Measurements from ENCODE around the gene TIPARP.
A peak's percentile ranks its signal among the peaks of the same experiment; 100 is the strongest.

Gene TIPARP, protein sequence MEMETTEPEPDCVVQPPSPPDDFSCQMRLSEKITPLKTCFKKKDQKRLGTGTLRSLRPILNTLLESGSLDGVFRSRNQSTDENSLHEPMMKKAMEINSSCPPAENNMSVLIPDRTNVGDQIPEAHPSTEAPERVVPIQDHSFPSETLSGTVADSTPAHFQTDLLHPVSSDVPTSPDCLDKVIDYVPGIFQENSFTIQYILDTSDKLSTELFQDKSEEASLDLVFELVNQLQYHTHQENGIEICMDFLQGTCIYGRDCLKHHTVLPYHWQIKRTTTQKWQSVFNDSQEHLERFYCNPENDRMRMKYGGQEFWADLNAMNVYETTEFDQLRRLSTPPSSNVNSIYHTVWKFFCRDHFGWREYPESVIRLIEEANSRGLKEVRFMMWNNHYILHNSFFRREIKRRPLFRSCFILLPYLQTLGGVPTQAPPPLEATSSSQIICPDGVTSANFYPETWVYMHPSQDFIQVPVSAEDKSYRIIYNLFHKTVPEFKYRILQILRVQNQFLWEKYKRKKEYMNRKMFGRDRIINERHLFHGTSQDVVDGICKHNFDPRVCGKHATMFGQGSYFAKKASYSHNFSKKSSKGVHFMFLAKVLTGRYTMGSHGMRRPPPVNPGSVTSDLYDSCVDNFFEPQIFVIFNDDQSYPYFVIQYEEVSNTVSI

DNA sequence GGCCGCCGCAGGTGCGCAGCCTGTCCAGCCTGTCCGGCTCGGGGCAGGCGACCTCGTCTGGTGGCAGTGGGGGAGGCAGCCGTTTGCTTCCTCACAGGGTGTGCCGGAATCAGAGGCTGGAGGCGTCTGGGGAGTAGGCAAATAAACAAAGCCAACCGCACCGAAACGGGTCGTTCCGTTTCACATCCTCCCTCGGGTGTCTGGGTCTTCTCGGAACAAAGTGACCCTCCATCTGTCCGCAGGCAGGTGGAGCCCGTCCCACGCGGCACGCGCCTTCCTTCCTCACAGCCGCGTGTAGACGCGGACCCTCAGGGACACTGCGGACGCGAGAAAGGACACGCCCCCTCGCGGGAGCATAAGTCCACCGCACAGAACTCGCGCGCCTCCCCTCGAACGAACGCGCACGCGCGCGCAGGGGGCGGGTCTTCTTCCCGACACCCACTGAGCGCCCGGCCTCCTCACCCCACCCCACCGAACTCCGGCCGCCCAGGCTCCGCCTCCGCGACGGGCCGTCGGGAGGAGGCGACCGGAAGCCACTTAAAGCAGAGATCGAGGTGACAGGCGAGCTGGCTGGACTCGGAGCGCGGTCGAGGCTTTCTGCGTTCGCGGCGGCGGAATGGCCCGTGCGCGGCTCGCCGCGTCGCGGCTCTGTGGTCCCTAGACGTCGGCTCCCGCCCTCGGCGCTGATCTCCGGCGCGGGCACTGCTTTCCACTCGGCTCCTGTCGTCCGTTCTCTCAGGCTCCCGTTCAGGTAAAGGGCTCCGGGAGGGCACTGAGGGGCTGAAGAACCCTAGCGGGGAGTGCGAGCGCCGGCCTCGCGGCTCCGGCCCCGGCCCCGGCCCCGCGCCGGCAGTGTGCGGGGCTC lies at the start of gene TIPARP:
TIPARP (plus strand) TSS at position 545 of the 865 bp plus-strand sequence. CDS start 3,108 bp downstream, outside the sequence.
- DNase-seq = peak; percentile 100
- TF ChIP-seq EZH2 (optimal IDR thresholded peaks at IDR 0.05; ENCODE audit: low read depth, low read length) = no peak
- TF ChIP-seq, protein P1, sequence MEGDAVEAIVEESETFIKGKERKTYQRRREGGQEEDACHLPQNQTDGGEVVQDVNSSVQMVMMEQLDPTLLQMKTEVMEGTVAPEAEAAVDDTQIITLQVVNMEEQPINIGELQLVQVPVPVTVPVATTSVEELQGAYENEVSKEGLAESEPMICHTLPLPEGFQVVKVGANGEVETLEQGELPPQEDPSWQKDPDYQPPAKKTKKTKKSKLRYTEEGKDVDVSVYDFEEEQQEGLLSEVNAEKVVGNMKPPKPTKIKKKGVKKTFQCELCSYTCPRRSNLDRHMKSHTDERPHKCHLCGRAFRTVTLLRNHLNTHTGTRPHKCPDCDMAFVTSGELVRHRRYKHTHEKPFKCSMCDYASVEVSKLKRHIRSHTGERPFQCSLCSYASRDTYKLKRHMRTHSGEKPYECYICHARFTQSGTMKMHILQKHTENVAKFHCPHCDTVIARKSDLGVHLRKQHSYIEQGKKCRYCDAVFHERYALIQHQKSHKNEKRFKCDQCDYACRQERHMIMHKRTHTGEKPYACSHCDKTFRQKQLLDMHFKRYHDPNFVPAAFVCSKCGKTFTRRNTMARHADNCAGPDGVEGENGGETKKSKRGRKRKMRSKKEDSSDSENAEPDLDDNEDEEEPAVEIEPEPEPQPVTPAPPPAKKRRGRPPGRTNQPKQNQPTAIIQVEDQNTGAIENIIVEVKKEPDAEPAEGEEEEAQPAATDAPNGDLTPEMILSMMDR (IDR thresholded peaks at IDR 0.05; ENCODE audit: low read length) = peak; percentile 96
- Histone ChIP-seq H3K4me3 (ENCODE audit: low read length) (peak within 1 kb of the TSS; percentile 77), H3K9me2 (replicated peaks; ENCODE audit: insufficient read depth, low read length) (no peaks in the 10 kb centered on the region), H3K79me2 (ENCODE audit: low read length) (peaks cover 48% of the 10 kb centered on the region), H3K4me1 (ENCODE audit: low read length) (peaks cover 45% of the 10 kb centered on the region), H3K36me3 (replicated peaks; ENCODE audit: insufficient read depth, low read length) (peaks cover 12% of the 10 kb centered on the region), H2AFZ (ENCODE audit: low read length) (peak within 1 kb of the TSS; percentile 36), H3K27me3 (replicated peaks; ENCODE audit: insufficient read depth, low read length) (no peaks in the 10 kb centered on the region), H3K27ac (ENCODE audit: low read length) (peak within 1 kb of the TSS; percentile 91), H3F3A (ENCODE audit: insufficient read depth, low read length) (peaks cover 19% of the 10 kb centered on the region), H3K4me2 (ENCODE audit: low read depth, low read length) (peak within 1 kb of the TSS; percentile 73), H3K9ac (ENCODE audit: low read length) (peak within 1 kb of the TSS; percentile 92), H4K20me1 (ENCODE audit: insufficient read depth, low read length) (peaks cover 21% of the 10 kb centered on the region), H3K9me3 (replicated peaks; ENCODE audit: insufficient read depth, low read length) (no peaks in the 10 kb centered on the region)

DNA sequence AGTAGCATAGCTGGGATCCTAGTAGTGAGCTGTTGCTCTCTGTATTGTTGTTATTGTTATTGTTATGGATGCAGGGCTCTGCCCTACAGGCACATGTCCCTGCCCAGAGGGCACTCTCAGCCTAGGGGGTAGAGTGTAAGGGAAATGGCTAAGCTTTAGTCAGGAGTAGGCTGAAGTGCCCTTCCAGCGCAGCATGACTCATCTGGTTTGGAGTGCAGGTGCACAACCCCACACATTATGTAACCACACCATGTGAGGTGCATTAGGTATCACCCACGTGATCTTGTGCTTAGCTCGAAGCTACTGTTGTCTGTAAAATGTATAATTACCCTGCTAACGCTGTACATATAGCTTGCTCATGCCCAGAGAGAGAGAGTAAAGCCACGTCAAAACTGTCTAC lies 48.3 kb upstream of the TIPARP start:
- H3K4me1 ChIP-seq (ENCODE audit: low read length) = peaks cover 10% of the 10 kb centered on the region
- H3K4me2 ChIP-seq (ENCODE audit: low read depth, low read length) = no peak overlapping the region
- peak; percentile 43 for DNase-seq

DNA sequence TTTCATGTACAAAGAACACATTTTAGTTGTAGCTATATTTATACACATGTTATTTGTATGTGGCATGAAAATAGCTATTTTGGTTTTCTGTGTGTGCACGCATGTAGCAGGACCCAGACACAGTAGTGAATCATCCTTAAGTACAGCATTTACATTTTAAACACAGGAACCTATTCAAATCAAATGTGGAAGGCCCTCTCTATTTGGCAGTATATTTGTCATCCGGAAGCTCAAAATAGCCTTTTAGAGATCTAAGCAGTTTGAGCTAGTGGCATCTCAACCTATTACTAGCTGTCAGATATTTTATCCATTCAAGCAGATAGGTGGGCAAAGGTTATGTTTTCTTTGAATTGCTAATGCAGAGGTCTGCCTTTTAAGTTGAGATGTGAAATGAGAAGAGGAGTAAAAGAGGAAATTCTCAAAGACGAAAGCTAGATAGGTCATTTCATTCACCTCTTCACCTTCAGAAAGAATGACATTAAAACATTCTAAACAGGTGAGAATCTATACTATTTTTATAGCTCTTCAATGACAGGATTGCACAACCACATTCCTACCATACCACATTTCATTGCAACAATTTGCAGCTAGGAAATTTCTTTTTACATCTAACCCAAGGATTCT lies 46.3 kb upstream of the TIPARP start:
- DNase-seq = no peak
- Histone ChIP-seq H3K4me1 (ENCODE audit: low read length) (peaks cover 10% of the 10 kb centered on the region), H3K9me3 (replicated peaks; ENCODE audit: insufficient read depth, low read length) (no peaks in the 10 kb centered on the region), H3K9ac (ENCODE audit: low read length) (no peak overlapping the region), H3K9me2 (replicated peaks; ENCODE audit: insufficient read depth, low read length) (no peaks in the 10 kb centered on the region), H3K79me2 (ENCODE audit: low read length) (no peaks in the 10 kb centered on the region), H3F3A (ENCODE audit: insufficient read depth, low read length) (no peaks in the 10 kb centered on the region), H4K20me1 (ENCODE audit: insufficient read depth, low read length) (no peaks in the 10 kb centered on the region), H2AFZ (ENCODE audit: low read length) (no peak overlapping the region), H3K4me3 (ENCODE audit: low read length) (no peak overlapping the region), H3K36me3 (replicated peaks; ENCODE audit: insufficient read depth, low read length) (no peaks in the 10 kb centered on the region), H3K27ac (ENCODE audit: low read length) (no peak overlapping the region), H3K27me3 (replicated peaks; ENCODE audit: insufficient read depth, low read length) (no peaks in the 10 kb centered on the region), H3K4me2 (ENCODE audit: low read depth, low read length) (no peak overlapping the region)
- TF ChIP-seq, protein P1 (IDR thresholded peaks at IDR 0.05; ENCODE audit: low read length) = no peak
- TF ChIP-seq EZH2phosphoT487 (IDR thresholded peaks at IDR 0.05; ENCODE audit: low read length) = no peak
- TF ChIP-seq EZH2 (optimal IDR thresholded peaks at IDR 0.05; ENCODE audit: low read depth, low read length) = no peak

More for the DNA sequence above, 48.3 kb upstream of the TIPARP start:
- no peaks in the 10 kb centered on the region for H3K9me2 ChIP-seq (replicated peaks; ENCODE audit: insufficient read depth, low read length)
- H3F3A ChIP-seq (ENCODE audit: insufficient read depth, low read length) = no peaks in the 10 kb centered on the region
- H3K9ac ChIP-seq (ENCODE audit: low read length) = no peak overlapping the region
- H3K36me3 ChIP-seq (replicated peaks; ENCODE audit: insufficient read depth, low read length) = no peaks in the 10 kb centered on the region
- H4K20me1 ChIP-seq (ENCODE audit: insufficient read depth, low read length) = no peaks in the 10 kb centered on the region
- TF ChIP-seq, protein P1 (IDR thresholded peaks at IDR 0.05; ENCODE audit: low read length) = no peak
- TF ChIP-seq EZH2 (optimal IDR thresholded peaks at IDR 0.05; ENCODE audit: low read depth, low read length) (no peak), EZH2phosphoT487 (IDR thresholded peaks at IDR 0.05; ENCODE audit: low read length) (no peak)
- no peaks in the 10 kb centered on the region for H3K9me3 ChIP-seq (replicated peaks; ENCODE audit: insufficient read depth, low read length)
- no peaks in the 10 kb centered on the region for H3K27me3 ChIP-seq (replicated peaks; ENCODE audit: insufficient read depth, low read length)
- H3K4me3 ChIP-seq (ENCODE audit: low read length) = no peak overlapping the region
- H3K27ac ChIP-seq (ENCODE audit: low read length) = no peak overlapping the region
- H2AFZ ChIP-seq (ENCODE audit: low read length) = 0 out of 2 replicates have a peak overlapping the region, but pooled peaks have one; percentile 8
- no peaks in the 10 kb centered on the region for H3K79me2 ChIP-seq (ENCODE audit: low read length)

Data from MM.1S (cell line).